ENCODE results near the gene PRPF8.

DNA sequence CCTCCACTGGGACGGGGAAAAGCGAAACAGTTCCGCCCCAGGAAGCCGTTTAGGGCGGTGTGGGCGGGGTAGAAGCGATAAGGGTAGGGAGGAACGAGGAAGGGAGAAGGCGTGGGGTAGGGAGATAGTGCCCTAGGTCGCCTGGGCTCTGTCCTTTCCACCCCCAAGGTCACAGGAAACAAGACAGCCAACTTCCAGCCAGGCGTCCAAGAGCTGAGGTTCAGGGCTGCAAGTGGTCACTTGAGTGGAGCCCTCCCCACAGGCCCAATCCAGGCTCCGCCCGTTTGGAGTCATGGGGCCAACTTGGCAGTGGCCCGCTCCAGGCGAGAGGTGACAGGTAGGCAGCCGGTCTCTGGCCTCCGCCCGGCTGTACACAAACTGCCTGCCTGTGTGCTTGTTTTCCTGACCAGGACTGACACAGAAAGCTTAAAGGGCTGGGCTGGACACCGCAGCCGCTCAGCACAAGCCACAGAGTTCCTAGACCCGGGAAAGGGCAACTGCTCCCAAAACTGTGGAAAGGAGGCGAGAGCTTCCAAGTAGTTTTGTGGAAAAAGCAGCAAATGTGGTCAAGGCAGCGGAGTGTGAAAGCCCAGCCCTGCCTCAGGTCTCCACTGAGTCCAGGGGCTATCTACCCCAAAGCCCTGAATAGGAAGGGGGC, 34.7 kb downstream of the PRPF8 start, which contains the start of gene RILP:
- TF ChIP-seq POLR2A (IDR thresholded peaks at IDR 0.05), result no peak
- TF ChIP-seq, protein P1, sequence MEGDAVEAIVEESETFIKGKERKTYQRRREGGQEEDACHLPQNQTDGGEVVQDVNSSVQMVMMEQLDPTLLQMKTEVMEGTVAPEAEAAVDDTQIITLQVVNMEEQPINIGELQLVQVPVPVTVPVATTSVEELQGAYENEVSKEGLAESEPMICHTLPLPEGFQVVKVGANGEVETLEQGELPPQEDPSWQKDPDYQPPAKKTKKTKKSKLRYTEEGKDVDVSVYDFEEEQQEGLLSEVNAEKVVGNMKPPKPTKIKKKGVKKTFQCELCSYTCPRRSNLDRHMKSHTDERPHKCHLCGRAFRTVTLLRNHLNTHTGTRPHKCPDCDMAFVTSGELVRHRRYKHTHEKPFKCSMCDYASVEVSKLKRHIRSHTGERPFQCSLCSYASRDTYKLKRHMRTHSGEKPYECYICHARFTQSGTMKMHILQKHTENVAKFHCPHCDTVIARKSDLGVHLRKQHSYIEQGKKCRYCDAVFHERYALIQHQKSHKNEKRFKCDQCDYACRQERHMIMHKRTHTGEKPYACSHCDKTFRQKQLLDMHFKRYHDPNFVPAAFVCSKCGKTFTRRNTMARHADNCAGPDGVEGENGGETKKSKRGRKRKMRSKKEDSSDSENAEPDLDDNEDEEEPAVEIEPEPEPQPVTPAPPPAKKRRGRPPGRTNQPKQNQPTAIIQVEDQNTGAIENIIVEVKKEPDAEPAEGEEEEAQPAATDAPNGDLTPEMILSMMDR (IDR thresholded peaks at IDR 0.05), result no peak
